ENCODE measurements around the gene KIF20B. TPM values are rescaled to one million over a fixed set of nuclear protein-coding genes. Genes with fewer than 3 reads are reported as not detected.

KIF20B gene
- total RNA-seq, 1 donor from 2014 or later = 6.7 TPM

DNA sequence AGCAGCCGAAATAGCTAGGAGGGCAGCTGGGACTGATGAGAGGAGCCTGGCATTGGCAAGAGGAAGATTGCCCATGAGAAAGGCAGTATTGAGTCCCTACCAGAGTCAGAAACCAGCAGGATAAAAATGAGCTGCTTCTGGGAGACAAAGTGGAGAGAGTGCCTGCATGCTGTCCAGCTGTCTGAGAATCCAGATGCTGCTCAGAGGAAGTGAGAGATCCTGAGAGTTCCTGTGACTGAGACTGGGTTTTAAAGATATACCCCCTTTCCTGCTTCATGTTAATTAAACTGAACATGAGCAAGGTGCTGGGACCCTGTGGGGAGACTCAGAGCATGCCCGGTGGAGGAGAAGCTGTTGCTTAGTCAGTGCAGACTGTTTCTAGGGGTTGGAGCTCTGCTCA is 107.5 kb downstream of the KIF20B start:
- Histone ChIP-seq H3K4me1 (no peaks in the 10 kb centered on the region), H3K27me3 (ENCODE audit: low read depth) (no peaks in the 10 kb centered on the region), H3K36me3 (no peaks in the 10 kb centered on the region), H3K4me3 (no peak overlapping the region), H3K27ac (no peak overlapping the region), H3K9me3 (no peaks in the 10 kb centered on the region)
- TF ChIP-seq, protein P1, sequence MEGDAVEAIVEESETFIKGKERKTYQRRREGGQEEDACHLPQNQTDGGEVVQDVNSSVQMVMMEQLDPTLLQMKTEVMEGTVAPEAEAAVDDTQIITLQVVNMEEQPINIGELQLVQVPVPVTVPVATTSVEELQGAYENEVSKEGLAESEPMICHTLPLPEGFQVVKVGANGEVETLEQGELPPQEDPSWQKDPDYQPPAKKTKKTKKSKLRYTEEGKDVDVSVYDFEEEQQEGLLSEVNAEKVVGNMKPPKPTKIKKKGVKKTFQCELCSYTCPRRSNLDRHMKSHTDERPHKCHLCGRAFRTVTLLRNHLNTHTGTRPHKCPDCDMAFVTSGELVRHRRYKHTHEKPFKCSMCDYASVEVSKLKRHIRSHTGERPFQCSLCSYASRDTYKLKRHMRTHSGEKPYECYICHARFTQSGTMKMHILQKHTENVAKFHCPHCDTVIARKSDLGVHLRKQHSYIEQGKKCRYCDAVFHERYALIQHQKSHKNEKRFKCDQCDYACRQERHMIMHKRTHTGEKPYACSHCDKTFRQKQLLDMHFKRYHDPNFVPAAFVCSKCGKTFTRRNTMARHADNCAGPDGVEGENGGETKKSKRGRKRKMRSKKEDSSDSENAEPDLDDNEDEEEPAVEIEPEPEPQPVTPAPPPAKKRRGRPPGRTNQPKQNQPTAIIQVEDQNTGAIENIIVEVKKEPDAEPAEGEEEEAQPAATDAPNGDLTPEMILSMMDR (IDR thresholded peaks at IDR 0.05) = no peak
- DNase-seq (no peak), ATAC-seq (no peak)
- intact Hi-C loops (cut with DNase I) = no loop called here

DNA sequence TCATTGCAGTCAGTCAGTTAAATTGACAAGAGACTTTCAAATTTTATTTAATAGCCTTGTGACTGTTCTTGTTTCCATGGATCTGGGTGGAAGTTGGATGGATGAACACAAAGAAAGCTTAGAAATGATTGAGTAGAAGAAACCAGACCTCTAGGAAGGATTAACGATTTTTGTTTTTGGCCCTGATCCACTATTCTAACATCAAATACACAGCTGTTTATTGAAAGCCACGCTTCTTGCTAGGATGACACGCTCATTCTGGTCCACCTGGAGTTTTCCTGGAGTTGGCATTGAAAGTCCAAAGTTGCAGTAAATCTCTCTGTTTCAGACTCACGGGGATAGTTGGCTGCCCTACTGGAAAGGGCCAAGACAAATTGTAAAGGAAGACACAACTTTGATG is 108.4 kb downstream of the KIF20B start:
- H3K27ac ChIP-seq = no peak overlapping the region
- ATAC-seq = no peak
- H3K36me3 ChIP-seq = no peaks in the 10 kb centered on the region
- no peak for DNase-seq
- H3K27me3 ChIP-seq (ENCODE audit: low read depth) = no peaks in the 10 kb centered on the region
- no peaks in the 10 kb centered on the region for H3K9me3 ChIP-seq
- H3K4me1 ChIP-seq = no peaks in the 10 kb centered on the region
- intact Hi-C loops (cut with DNase I) = no loop called here
- no peak overlapping the region for H3K4me3 ChIP-seq
- TF ChIP-seq, protein P1 (IDR thresholded peaks at IDR 0.05) = no peak

DNA sequence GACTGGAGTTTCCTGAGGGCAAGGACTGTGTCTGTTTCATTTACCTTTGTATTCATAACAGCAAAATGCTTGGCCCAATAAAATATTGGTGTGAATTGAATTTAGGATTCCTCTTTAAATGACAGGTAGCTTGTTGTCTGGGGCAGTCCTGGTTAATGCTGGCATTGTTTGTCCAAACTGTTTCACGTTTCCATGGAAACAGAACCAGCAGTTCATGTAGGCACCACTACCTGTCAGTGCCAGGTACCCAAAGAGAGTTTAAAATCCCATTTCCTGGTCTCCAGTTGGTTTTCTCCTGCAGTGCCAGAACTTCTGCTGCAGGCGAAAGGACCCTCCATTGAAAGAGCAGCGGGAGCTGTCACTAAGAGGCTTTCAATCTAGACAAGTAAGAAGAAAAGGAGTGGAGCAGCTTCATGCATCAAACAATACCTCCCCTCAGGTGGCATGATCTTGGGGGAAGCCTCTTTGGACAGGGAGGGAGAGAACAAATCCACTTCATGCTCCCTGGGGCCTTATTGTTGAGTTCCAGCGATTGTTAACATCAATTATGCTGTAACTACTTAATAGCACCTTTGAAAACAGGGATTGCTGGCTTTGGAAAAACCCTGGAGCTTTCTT is 109.6 kb downstream of the KIF20B start:
- intact Hi-C loops (cut with DNase I) = no loop called here
- H3K27ac ChIP-seq = no peak overlapping the region
- H3K9me3 ChIP-seq = no peaks in the 10 kb centered on the region
- no peaks in the 10 kb centered on the region for H3K27me3 ChIP-seq (ENCODE audit: low read depth)
- no peak overlapping the region for H3K4me3 ChIP-seq
- TF ChIP-seq, protein P1 (IDR thresholded peaks at IDR 0.05) = no peak
- no peak for ATAC-seq
- H3K4me1 ChIP-seq = no peaks in the 10 kb centered on the region
- no peaks in the 10 kb centered on the region for H3K36me3 ChIP-seq
- no peak for DNase-seq

DNA sequence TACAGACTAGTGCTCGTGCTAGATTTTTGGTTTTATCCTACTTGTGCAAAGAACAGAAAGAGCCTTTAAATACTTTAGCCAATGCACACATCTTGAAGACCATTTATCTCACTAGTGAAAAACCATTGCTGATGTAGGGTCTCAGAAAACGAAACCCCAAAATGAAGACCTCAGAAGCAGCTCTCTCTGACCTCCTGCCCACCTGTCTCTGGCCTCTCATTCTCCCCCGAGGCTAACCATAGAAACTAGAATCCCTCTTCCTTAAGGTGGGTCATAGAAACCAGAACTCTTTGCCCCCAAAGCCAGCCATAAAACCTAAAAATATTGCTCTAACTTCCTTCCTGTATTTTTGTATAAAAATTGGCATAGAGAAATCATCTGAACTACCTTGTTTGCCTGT is 112.2 kb downstream of the KIF20B start:
- TF ChIP-seq, protein P1 (IDR thresholded peaks at IDR 0.05) = no peak
- DNase-seq (no peak), ATAC-seq (no peak)
- Histone ChIP-seq H3K4me1 (no peaks in the 10 kb centered on the region), H3K27ac (no peak overlapping the region), H3K27me3 (ENCODE audit: low read depth) (no peaks in the 10 kb centered on the region), H3K36me3 (no peaks in the 10 kb centered on the region), H3K4me3 (no peak overlapping the region), H3K9me3 (no peaks in the 10 kb centered on the region)
- intact Hi-C loops (cut with DNase I) = no loop called here

DNA sequence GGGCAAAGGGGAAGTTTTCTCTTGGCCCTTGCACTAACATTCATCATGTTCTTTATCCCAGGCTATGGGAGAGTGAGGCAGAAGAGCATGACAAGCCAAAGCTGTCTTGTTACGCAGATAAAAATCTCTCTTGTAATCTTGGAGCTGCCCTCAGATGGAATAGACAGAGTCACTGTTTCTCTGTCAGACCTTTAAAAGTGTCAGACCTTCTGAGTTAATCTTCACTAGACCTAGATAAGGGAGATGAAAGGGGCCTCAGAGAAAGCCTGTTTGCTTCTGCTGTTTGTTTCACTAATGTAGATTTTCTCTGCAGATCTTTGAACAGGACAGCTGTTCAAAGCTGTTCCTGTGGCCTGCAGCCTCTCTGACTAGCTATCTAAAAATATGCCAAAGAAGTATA is 112.9 kb downstream of the KIF20B start:
- intact Hi-C loops (cut with DNase I) = no loop called here
- H3K36me3 ChIP-seq = no peaks in the 10 kb centered on the region
- DNase-seq = no peak
- no peak overlapping the region for H3K27ac ChIP-seq
- no peaks in the 10 kb centered on the region for H3K27me3 ChIP-seq (ENCODE audit: low read depth)
- H3K9me3 ChIP-seq = no peaks in the 10 kb centered on the region
- H3K4me3 ChIP-seq = no peak overlapping the region
- no peaks in the 10 kb centered on the region for H3K4me1 ChIP-seq
- TF ChIP-seq, protein P1 (IDR thresholded peaks at IDR 0.05) = no peak
- no peak for ATAC-seq

Measured in lower lobe of right lung (tissue), 2 donors.